GM19043 (cell line): ENCODE measurements around the gene EIF3D.

Experiments
- ATAC-seq: cut with Tn5 transposase; IDR thresholded peaks from one replicate; pipeline ENCODE4 v1.9.1; 2021; ENCODE audit warnings: low read depth; ENCODE audit not compliant: unreplicated experiment

The EIF3D gene

GRCh38 chr22:36467946-36468345 is 61.0 kb downstream of the EIF3D start:
- ATAC-seq = no peak

DNA sequence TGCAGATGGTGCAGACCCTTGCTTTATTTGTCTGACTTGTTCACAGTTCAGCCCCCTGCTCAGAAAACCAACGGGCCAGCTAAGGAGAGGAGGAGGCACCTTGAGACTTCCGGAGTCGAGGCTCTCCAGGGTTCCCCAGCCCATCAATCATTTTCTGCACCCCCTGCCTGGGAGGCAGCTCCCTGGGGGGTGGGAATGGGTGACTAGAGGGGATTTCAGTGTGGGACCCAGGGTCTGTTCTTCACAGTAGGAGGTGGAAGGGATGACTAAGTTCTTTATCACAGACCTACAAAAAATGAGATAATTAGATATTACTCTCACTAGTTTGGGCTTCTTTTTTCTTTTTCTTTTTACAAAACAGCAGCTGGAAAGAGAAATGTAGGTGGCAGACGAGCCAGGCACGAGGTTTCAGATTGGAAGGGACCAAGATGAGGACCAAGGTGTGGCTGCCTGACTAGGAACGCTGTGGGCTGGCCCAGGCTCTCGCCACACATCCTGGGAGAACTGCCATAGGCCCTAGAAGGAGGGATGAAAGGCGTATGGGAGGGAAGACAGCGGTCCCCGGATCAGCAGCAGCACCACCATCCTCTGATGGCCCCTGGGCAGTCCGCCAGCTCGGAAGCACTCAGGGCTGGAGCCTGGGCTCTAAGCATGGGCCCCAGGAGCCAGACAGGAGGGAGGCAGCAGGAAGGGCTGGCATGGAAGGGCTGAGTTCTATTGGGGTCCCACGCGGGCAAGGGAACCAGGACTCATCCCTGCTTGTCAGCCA is 61.7 kb downstream of the EIF3D start:
- no peak for ATAC-seq

DNA sequence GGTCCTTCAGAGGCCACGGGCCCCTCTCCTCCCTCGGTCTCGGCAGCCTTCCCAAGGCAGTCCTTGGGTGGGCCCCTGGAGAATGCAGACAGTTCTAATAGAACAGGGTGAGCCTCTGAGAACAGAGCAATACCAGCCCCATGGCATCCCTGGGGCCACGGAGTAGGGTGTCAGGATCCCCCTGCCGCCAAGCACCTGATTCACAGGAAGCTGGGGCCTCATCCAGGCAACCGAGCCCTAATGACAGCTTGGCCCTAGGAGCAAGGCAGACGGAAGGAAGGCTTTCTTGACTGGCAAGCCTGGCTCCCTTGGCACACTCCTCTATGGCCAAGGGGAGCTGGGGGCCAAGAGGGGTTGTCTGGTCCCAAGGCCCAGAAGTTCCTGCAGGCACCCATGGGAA is 62.7 kb downstream of the EIF3D start:
- ATAC-seq = no peak

DNA sequence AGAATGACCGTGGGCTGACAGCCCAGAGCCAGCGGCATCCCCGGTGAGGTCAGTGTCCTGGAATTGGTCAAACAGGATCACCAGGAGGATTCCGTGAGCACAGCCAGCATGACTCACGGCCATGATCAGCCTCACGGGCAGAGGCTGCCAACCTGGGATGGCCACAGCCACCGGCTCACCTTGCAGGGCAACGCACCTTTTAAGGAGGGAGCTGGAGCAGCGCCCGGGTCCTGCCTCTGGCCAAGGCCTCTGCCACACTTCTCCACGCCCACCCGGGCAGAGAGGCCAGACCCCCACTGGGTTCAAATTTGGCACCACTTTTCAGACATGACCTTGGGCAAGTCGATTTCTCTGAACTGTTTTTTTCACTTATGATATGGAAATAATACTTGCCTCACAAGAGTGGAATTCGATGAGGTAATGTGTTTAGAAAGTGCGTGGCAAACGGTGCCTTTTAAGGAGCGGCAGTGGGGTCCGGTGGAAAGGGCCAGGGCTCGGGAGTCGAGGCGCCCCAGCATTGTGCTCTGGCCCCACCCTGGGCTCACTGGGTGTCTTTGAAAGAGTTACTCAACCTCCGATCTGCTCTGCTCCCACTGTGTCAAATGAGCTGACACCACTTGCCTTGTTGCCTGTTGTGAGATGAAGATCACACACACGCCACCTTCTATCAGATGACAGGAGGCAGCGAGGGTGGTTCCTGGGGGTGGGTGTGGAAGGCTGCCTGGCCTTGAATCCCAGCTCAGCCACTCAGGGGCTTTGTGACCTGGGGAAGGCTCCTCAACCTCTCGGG is 63.5 kb downstream of the EIF3D start:
- ATAC-seq = no peak

DNA sequence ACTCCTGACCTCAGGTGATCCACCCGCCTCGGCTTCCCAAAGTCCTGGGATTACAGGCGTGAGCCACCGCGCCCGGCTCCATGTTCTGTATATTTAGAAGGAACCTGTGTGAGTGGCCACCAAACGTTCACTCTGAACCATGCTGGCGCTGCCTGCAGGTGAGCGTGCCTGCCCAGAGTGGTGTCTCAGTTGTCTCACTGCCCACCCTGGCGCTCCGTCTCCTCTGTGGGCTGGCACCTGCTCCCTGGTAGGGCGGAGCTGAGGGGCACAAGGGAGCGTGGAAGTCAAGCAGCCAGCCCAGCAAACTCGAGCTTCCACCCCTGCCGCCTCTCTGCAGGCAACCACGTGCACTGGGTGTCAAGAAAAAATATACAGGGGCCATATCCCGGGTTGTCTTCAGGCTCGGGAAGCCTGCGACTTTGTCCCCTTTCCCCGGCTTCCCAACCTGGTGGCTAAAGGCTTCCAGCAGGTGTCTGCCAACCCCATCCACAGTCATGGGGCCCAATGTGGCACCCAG is 64.2 kb downstream of the EIF3D start:
- ATAC-seq = no peak

DNA sequence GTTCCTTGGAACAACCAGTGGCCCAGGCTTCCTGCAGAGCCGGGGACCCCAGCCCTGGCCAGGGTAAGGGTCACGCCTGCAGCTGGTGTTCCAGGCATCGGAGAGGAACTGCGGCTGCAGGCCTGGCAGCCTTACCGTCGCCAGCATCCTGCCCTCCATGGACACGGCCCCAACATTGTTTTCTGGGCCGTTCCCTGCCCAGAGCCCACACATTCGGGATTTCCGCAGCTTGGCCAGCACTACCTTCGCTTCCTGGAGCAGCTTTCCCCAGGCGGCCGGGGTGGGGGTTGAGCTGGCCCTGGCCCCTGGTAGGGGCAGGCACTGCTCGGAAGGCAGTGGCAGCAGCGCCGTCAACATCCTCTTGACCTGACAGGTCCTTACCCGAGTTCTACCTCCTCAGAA is 65.2 kb downstream of the EIF3D start:
- ATAC-seq = no peak

- ATAC-seq = no peak
Measured at GRCh38 chr22:36461665-36462649, 67.0 kb downstream of the EIF3D start.
